Endothelial cell of umbilical vein (primary cell): Measurements from ENCODE around the gene GABBR2.

Experiments used
- CTCF ChIP-seq, 2 donors: IDR thresholded peaks; 1 replicate in 1 of 2; 2 replicates in 1 of 2; pipeline ENCODE4 v1.5.1; 2011; ENCODE audit warnings: low read length in 2 of 2, mild to moderate bottlenecking in 2 of 2, moderate library complexity in 2 of 2, control low read depth in 1 of 2, inconsistent platforms in 1 of 2, low read depth in 1 of 2; ENCODE audit not compliant: insufficient read depth in 1 of 2; ENCODE audit errors: extremely low read depth in 1 of 2
- EZH2 ChIP-seq: IDR thresholded peaks from 2 replicates; pipeline ENCODE4 v1.6.1; 2012; ENCODE audit warnings: borderline replicate concordance, low read depth, mild to moderate bottlenecking, moderate library complexity, low read length, inconsistent platforms; ENCODE audit not compliant: severe bottlenecking
- MYC ChIP-seq: IDR thresholded peaks from one replicate; pipeline ENCODE4 v1.6.1; 2011; ENCODE audit warnings: mild to moderate bottlenecking, low read depth, low read length
- POLR2A ChIP-seq: IDR thresholded peaks from 2 replicates; pipeline ENCODE4 v1.6.1; 2012; ENCODE audit warnings: low read depth, mild to moderate bottlenecking, control low read depth, low read length
- POLR2AphosphoS5 ChIP-seq: IDR thresholded peaks from 2 replicates; pipeline ENCODE4 v1.6.1; 2012; ENCODE audit warnings: low read depth, mild to moderate bottlenecking, control low read depth, low read length, moderate library complexity; ENCODE audit not compliant: insufficient read depth

GRCh38 chr9:98356953-98357690 lies 351.6 kb downstream of the GABBR2 start:
- TF ChIP-seq POLR2AphosphoS5 (no peak), CTCF (IDR thresholded peaks at IDR 0.05; ENCODE audit: extremely low read depth in 1 of 2, insufficient read depth in 1 of 2, low read depth in 1 of 2, low read length in 2 of 2) (no peak), MYC (no peak), POLR2A (peak; percentile 17), EZH2 (no peak)
